Measurements from ENCODE around the gene ALAD.

- TF ChIP-seq SUZ12 (IDR thresholded peaks at IDR 0.05), result no peak
- TF ChIP-seq NFRKB (IDR thresholded peaks at IDR 0.05), result no peak
- TF ChIP-seq HDGF (IDR thresholded peaks at IDR 0.05; ENCODE audit: borderline replicate concordance), result no peak
- TF ChIP-seq LEF1 (IDR thresholded peaks at IDR 0.05; ENCODE audit: borderline replicate concordance), result 0 out of 2 replicates have a peak, but pooled peaks have one; percentile 37
- TF ChIP-seq, protein P1, sequence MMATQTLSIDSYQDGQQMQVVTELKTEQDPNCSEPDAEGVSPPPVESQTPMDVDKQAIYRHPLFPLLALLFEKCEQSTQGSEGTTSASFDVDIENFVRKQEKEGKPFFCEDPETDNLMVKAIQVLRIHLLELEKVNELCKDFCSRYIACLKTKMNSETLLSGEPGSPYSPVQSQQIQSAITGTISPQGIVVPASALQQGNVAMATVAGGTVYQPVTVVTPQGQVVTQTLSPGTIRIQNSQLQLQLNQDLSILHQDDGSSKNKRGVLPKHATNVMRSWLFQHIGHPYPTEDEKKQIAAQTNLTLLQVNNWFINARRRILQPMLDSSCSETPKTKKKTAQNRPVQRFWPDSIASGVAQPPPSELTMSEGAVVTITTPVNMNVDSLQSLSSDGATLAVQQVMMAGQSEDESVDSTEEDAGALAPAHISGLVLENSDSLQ (IDR thresholded peaks at IDR 0.05), result no peak
- no peak for TF ChIP-seq BHLHE40 (IDR thresholded peaks at IDR 0.05; ENCODE audit: borderline replicate concordance)
- TF ChIP-seq FOXM1 (IDR thresholded peaks at IDR 0.05; ENCODE audit: borderline replicate concordance), result peak; percentile 75; the same call in 1 of the 2 replicates
- TF ChIP-seq FOXK2 (IDR thresholded peaks at IDR 0.05), result no peak
- TF ChIP-seq ELF4 (IDR thresholded peaks at IDR 0.05), result no peak; the same call in 1 of the 2 replicates
- peak; percentile 76 for TF ChIP-seq ARNT (IDR thresholded peaks at IDR 0.05)
- TF ChIP-seq SP1 (IDR thresholded peaks at IDR 0.05), result no peak
- no peak; the same call in 1 of the 2 replicates for TF ChIP-seq TARDBP (IDR thresholded peaks at IDR 0.05)
Observed at GRCh38 chr9:113340011-113340699, 60.9 kb downstream of the ALAD start, which contains the start of gene WDR31.
